Mesendoderm (in vitro differentiated cells): ENCODE measurements around the gene DENND1B.

Experiments used
- DNase-seq: peaks from one replicate; pipeline ENCODE4 v3.0.0; 2013
- H2AK5ac ChIP-seq: 2 replicates; pipeline ENCODE4 v1.6.1; 2013; ENCODE audit warnings: low read length, inconsistent platforms
- H2BK120ac ChIP-seq: 2 replicates; pipeline ENCODE4 v1.6.1; 2013; ENCODE audit warnings: low read depth, mild to moderate bottlenecking, low read length, moderate library complexity, mixed read lengths
- H2BK15ac ChIP-seq: replicated peaks from 2 replicates; pipeline ENCODE4 v1.6.1; 2013; ENCODE audit warnings: low read depth, mild to moderate bottlenecking, moderate library complexity
- H2BK5ac ChIP-seq: 2 replicates; pipeline ENCODE4 v1.6.1; 2013; ENCODE audit warnings: low read length, inconsistent platforms
- H3K18ac ChIP-seq: 2 replicates; pipeline ENCODE4 v1.6.1; 2013; ENCODE audit warnings: mild to moderate bottlenecking, low read length, mixed read lengths
- H3K23ac ChIP-seq: one replicate; pipeline ENCODE4 v1.6.1; 2013; ENCODE audit warnings: low read length
- H3K27ac ChIP-seq: 2 replicates; pipeline ENCODE4 v1.5.1; 2013; ENCODE audit warnings: low read depth, mild to moderate bottlenecking, inconsistent platforms, low read length, moderate library complexity
- H3K27me3 ChIP-seq: 2 replicates; pipeline ENCODE4 v1.6.1; 2013; ENCODE audit warnings: low read length, control low read depth, mild to moderate bottlenecking, inconsistent platforms; ENCODE audit not compliant: insufficient read depth, poor library complexity
- H3K36me3 ChIP-seq: 2 replicates; pipeline ENCODE4 v1.6.1; 2013; ENCODE audit warnings: low read length, inconsistent platforms; ENCODE audit not compliant: control insufficient read depth, insufficient read depth
- H3K4ac ChIP-seq: one replicate; pipeline ENCODE4 v1.6.1; 2013; ENCODE audit warnings: low read depth, mild to moderate bottlenecking, low read length, moderate library complexity
- H3K4me1 ChIP-seq: 2 replicates; pipeline ENCODE4 v1.6.1; 2013; ENCODE audit warnings: low read depth, low read length, inconsistent platforms; ENCODE audit not compliant: control insufficient read depth
- H3K4me2 ChIP-seq: 2 replicates; pipeline ENCODE4 v1.6.1; 2013; ENCODE audit warnings: low read length
- H3K4me3 ChIP-seq: 2 replicates; pipeline ENCODE4 v1.5.1; 2013; ENCODE audit warnings: mild to moderate bottlenecking, low read length
- H3K56ac ChIP-seq: one replicate; pipeline ENCODE4 v1.6.1; 2013; ENCODE audit warnings: low read length
- H3K79me1 ChIP-seq: 2 replicates; pipeline ENCODE4 v1.6.1; 2013; ENCODE audit warnings: low read length, inconsistent platforms
- H3K79me2 ChIP-seq: 2 replicates; pipeline ENCODE4 v1.6.1; 2013; ENCODE audit warnings: mild to moderate bottlenecking, low read length; ENCODE audit not compliant: control insufficient read depth, insufficient read depth
- H3K9ac ChIP-seq: 2 replicates; pipeline ENCODE4 v1.6.1; 2013; ENCODE audit warnings: low read length, inconsistent platforms
- H4K5ac ChIP-seq: one replicate; pipeline ENCODE4 v1.6.1; 2013; ENCODE audit warnings: low read length
- H4K8ac ChIP-seq: one replicate; pipeline ENCODE4 v1.6.1; 2013; ENCODE audit warnings: low read depth, mild to moderate bottlenecking, control low read depth, low read length, moderate library complexity
- WGBS: extraction: QIAGEN DNeasy Blood & Tissue Kit; methylation state at CpG from one replicate; pipeline ENCODE4 v1.1.7; 2013; ENCODE audit warnings: low lambda C conversion rate, missing lambda C conversion rate; ENCODE audit not compliant: insufficient coverage; ENCODE audit errors: extremely low coverage; 5-methylcytosine and 5-hydroxymethylcytosine counted together

The DENND1B gene

GRCh38 chr1:197677313-197677712 lies 98.0 kb downstream of the DENND1B start:
- no peak overlapping the region for H2AK5ac ChIP-seq
- no peak overlapping the region for H2BK120ac ChIP-seq
- no peak overlapping the region for H3K18ac ChIP-seq
- H2BK5ac ChIP-seq = no peak overlapping the region
- no peak overlapping the region for H4K8ac ChIP-seq
- H3K27ac ChIP-seq = no peak overlapping the region
- H3K79me2 ChIP-seq = no peaks in the 10 kb centered on the region
- H3K27me3 ChIP-seq = no peaks in the 10 kb centered on the region
- no CpG with 5 or more reads among the region's 3 CpGs for WGBS
- H3K4me3 ChIP-seq = no peak overlapping the region
- no peaks in the 10 kb centered on the region for H3K36me3 ChIP-seq
- H3K4me1 ChIP-seq = no peaks in the 10 kb centered on the region
- H3K23ac ChIP-seq = no peak overlapping the region
- H3K4ac ChIP-seq = no peak overlapping the region
- no peak for DNase-seq
- H3K9ac ChIP-seq = no peak overlapping the region
- no peak overlapping the region for H3K56ac ChIP-seq
- no peaks in the 10 kb centered on the region for H3K79me1 ChIP-seq
- no peak overlapping the region for H3K4me2 ChIP-seq
- no peak overlapping the region for H4K5ac ChIP-seq
- no peak overlapping the region for H2BK15ac ChIP-seq

- H3K4me3 ChIP-seq = no peak overlapping the region
- no peak for DNase-seq
- H3K56ac ChIP-seq = no peak overlapping the region
- no peaks in the 10 kb centered on the region for H3K27me3 ChIP-seq
- H2BK120ac ChIP-seq = no peak overlapping the region
- H3K27ac ChIP-seq = no peak overlapping the region
- no peak overlapping the region for H2AK5ac ChIP-seq
- H3K18ac ChIP-seq = no peak overlapping the region
- H3K4me2 ChIP-seq = no peak overlapping the region
- H3K79me2 ChIP-seq = no peaks in the 10 kb centered on the region
- H4K5ac ChIP-seq = no peak overlapping the region
- no peak overlapping the region for H2BK5ac ChIP-seq
- 100% methylated on average over 2 of the region's 5 CpGs for WGBS
- no peaks in the 10 kb centered on the region for H3K79me1 ChIP-seq
- no peak overlapping the region for H3K23ac ChIP-seq
- H4K8ac ChIP-seq = no peak overlapping the region
- H3K4me1 ChIP-seq = no peaks in the 10 kb centered on the region
- no peak overlapping the region for H3K4ac ChIP-seq
- no peak overlapping the region for H3K9ac ChIP-seq
- H2BK15ac ChIP-seq = no peak overlapping the region
- H3K36me3 ChIP-seq = no peaks in the 10 kb centered on the region
Measured at GRCh38 chr1:197675583-197676208, 99.6 kb downstream of the DENND1B start.

GRCh38 chr1:197674286-197674685 lies 101.0 kb downstream of the DENND1B start:
- Histone ChIP-seq H3K27me3 (no peaks in the 10 kb centered on the region), H3K27ac (no peak overlapping the region), H2BK5ac (no peak overlapping the region), H2AK5ac (no peak overlapping the region), H3K4me2 (no peak overlapping the region), H3K4me3 (no peak overlapping the region), H3K56ac (no peak overlapping the region), H2BK15ac (no peak overlapping the region), H3K4me1 (no peaks in the 10 kb centered on the region), H3K79me2 (no peaks in the 10 kb centered on the region), H3K23ac (no peak overlapping the region), H3K9ac (no peak overlapping the region), H3K36me3 (no peaks in the 10 kb centered on the region), H3K4ac (no peak overlapping the region), H3K18ac (no peak overlapping the region), H3K79me1 (no peaks in the 10 kb centered on the region), H2BK120ac (no peak overlapping the region), H4K8ac (no peak overlapping the region), H4K5ac (no peak overlapping the region)
- DNase-seq = peak; percentile 90
- WGBS = no CpG with 5 or more reads among the region's 3 CpGs

- no peak overlapping the region for H2AK5ac ChIP-seq
- no peak overlapping the region for H2BK15ac ChIP-seq
- no peak overlapping the region for H3K9ac ChIP-seq
- no peaks in the 10 kb centered on the region for H3K4me1 ChIP-seq
- H3K4me3 ChIP-seq = no peak overlapping the region
- no peak overlapping the region for H4K5ac ChIP-seq
- no peak overlapping the region for H3K4ac ChIP-seq
- no peaks in the 10 kb centered on the region for H3K27me3 ChIP-seq
- no peak for DNase-seq
- H3K18ac ChIP-seq = no peak overlapping the region
- H3K79me1 ChIP-seq = no peaks in the 10 kb centered on the region
- no peaks in the 10 kb centered on the region for H3K79me2 ChIP-seq
- H3K56ac ChIP-seq = no peak overlapping the region
- H2BK5ac ChIP-seq = no peak overlapping the region
- no peaks in the 10 kb centered on the region for H3K36me3 ChIP-seq
- H4K8ac ChIP-seq = no peak overlapping the region
- 100% methylated on average over 1 of the region's 2 CpGs for WGBS
- H3K23ac ChIP-seq = no peak overlapping the region
- no peak overlapping the region for H3K4me2 ChIP-seq
- no peak overlapping the region for H2BK120ac ChIP-seq
- H3K27ac ChIP-seq = no peak overlapping the region
Measured at GRCh38 chr1:197673292-197673691, 102.0 kb downstream of the DENND1B start.

- Histone ChIP-seq H2BK15ac (no peak overlapping the region), H3K23ac (no peak overlapping the region), H3K4me3 (no peak overlapping the region), H3K4me2 (no peak overlapping the region), H3K27me3 (no peaks in the 10 kb centered on the region), H3K79me2 (no peaks in the 10 kb centered on the region), H3K9ac (no peak overlapping the region), H3K79me1 (no peaks in the 10 kb centered on the region), H3K56ac (no peak overlapping the region), H3K4me1 (no peaks in the 10 kb centered on the region), H3K4ac (no peak overlapping the region), H2BK5ac (no peak overlapping the region), H3K36me3 (no peaks in the 10 kb centered on the region), H3K18ac (no peak overlapping the region), H4K8ac (no peak overlapping the region), H3K27ac (no peak overlapping the region), H2BK120ac (no peak overlapping the region), H4K5ac (no peak overlapping the region), H2AK5ac (no peak overlapping the region)
- no CpG with 5 or more reads among the region's 1 CpG for WGBS
- no peak for DNase-seq
Measured at GRCh38 chr1:197672347-197672746, 102.9 kb downstream of the DENND1B start.

GRCh38 chr1:197671920-197672319 lies 103.4 kb downstream of the DENND1B start:
- H2BK15ac ChIP-seq = no peak overlapping the region
- no peak overlapping the region for H2AK5ac ChIP-seq
- H3K4me2 ChIP-seq = no peak overlapping the region
- H3K18ac ChIP-seq = no peak overlapping the region
- DNase-seq = no peak
- no CpG with 5 or more reads among the region's 1 CpG for WGBS
- H2BK120ac ChIP-seq = no peak overlapping the region
- H3K79me1 ChIP-seq = no peaks in the 10 kb centered on the region
- H3K56ac ChIP-seq = no peak overlapping the region
- no peak overlapping the region for H3K4ac ChIP-seq
- H3K27me3 ChIP-seq = no peaks in the 10 kb centered on the region
- H2BK5ac ChIP-seq = no peak overlapping the region
- H3K36me3 ChIP-seq = no peaks in the 10 kb centered on the region
- no peak overlapping the region for H3K9ac ChIP-seq
- H3K23ac ChIP-seq = no peak overlapping the region
- no peak overlapping the region for H4K5ac ChIP-seq
- no peak overlapping the region for H4K8ac ChIP-seq
- no peaks in the 10 kb centered on the region for H3K79me2 ChIP-seq
- no peak overlapping the region for H3K4me3 ChIP-seq
- no peaks in the 10 kb centered on the region for H3K4me1 ChIP-seq
- H3K27ac ChIP-seq = no peak overlapping the region
